ENCODE measurements around the gene LPAR5. TPM values are rescaled to one million over a fixed set of nuclear protein-coding genes. Genes with fewer than 3 reads are reported as not detected.

Gene LPAR5
- total RNA-seq, 3 donors from 2014 or later, result 12.0 to 30.5 (median 22.7) TPM

GRCh38 chr12:6612652-6613014 is 23.1 kb downstream of the LPAR5 start:
- intact Hi-C loops (cut with DNase I, micrococcal nuclease), result no loop called here
- TF ChIP-seq CTCF (IDR thresholded peaks at IDR 0.05), result no peak
- peaks cover 21% of the 10 kb centered on the region for H3K4me1 ChIP-seq (ENCODE audit: low read depth)
- no peaks in the 10 kb centered on the region for H3K9me3 ChIP-seq
- no peak overlapping the region for H3K4me3 ChIP-seq
- ATAC-seq (no peak), DNase-seq (no peak)
- H3K36me3 ChIP-seq (ENCODE audit: low read depth), result no peaks in the 10 kb centered on the region

GRCh38 chr12:6612247-6612646 is 23.5 kb downstream of the LPAR5 start:
- TF ChIP-seq CTCF (IDR thresholded peaks at IDR 0.05), result no peak
- DNase-seq, result peak in 1 of 3 donors; percentile 46
- ATAC-seq, result no peak
- no peaks in the 10 kb centered on the region for H3K36me3 ChIP-seq (ENCODE audit: low read depth)
- intact Hi-C loops (cut with DNase I, micrococcal nuclease), result no loop called here
- H3K9me3 ChIP-seq, result no peaks in the 10 kb centered on the region
- H3K4me1 ChIP-seq (ENCODE audit: low read depth), result peaks cover 21% of the 10 kb centered on the region
- no peak overlapping the region for H3K4me3 ChIP-seq

- Histone ChIP-seq H3K4me1 (ENCODE audit: low read depth) (peaks cover 38% of the 10 kb centered on the region), H3K36me3 (ENCODE audit: low read depth) (no peaks in the 10 kb centered on the region), H3K4me3 (no peak overlapping the region), H3K9me3 (no peaks in the 10 kb centered on the region)
- intact Hi-C loops (cut with DNase I, micrococcal nuclease), result no loop called here
- ATAC-seq (no peak), DNase-seq (peak in 2 of 3 donors; percentile 80 to 85)
- no peak for TF ChIP-seq CTCF (IDR thresholded peaks at IDR 0.05)
These were observed 27.0 kb downstream of the LPAR5 start for GRCh38 chr12:6608592-6609281.

- peak in 2 of 3 donors; percentile 41 to 83 for DNase-seq
- ATAC-seq, result peak; percentile 50
- Histone ChIP-seq H3K36me3 (ENCODE audit: low read depth) (no peaks in the 10 kb centered on the region), H3K4me1 (ENCODE audit: low read depth) (peaks cover 39% of the 10 kb centered on the region), H3K9me3 (no peaks in the 10 kb centered on the region), H3K4me3 (no peak overlapping the region)
- intact Hi-C loops (cut with DNase I, micrococcal nuclease), result no loop called here
- TF ChIP-seq CTCF (IDR thresholded peaks at IDR 0.05), result no peak
These were observed 27.8 kb downstream of the LPAR5 start for GRCh38 chr12:6607751-6608591.

GRCh38 chr12:6606331-6607131 is 29.2 kb downstream of the LPAR5 start:
- intact Hi-C loops (cut with DNase I, micrococcal nuclease), result no loop called here
- DNase-seq, result peak; percentile 78 to 86 (median 78)
- no peaks in the 10 kb centered on the region for H3K9me3 ChIP-seq
- no peak for TF ChIP-seq CTCF (IDR thresholded peaks at IDR 0.05)
- peak overlapping the region; percentile 90 for H3K4me3 ChIP-seq
- peaks cover 27% of the 10 kb centered on the region for H3K4me1 ChIP-seq (ENCODE audit: low read depth)
- peak; percentile 38 for ATAC-seq
- no peaks in the 10 kb centered on the region for H3K36me3 ChIP-seq (ENCODE audit: low read depth)

Data from mucosa of descending colon (tissue), 3 donors.